Measurements from ENCODE around the gene PDK2.
"Not testable (repeated sequence)": the region's sequence is repeated elsewhere in the genome, so short reads cannot be mapped to it uniquely, and the experiment has no call there.

DNA sequence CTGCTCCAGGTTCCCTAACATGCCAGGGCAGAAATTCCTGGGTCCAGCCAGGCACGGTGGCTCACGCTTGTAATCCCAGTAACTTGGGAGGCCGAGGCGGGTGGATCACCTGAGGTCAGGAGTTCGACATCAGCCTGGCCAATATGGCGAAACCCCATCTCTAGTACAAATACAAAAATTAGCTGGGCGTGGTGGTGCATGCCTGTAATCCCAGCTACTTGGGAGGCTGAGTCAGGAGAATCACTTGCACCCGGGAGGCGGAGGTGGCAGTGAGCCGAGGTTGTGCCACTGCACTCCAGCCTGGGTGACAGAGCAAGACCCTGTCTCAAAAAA lies 33.5 kb upstream of the PDK2 start:
- TF ChIP-seq GLIS3, ZNF8, ESRRG (CRISPR knock-in tag; IDR thresholded peaks at IDR 0.05): not testable (repeated sequence)

All from SK-N-SH treated with all-trans-retinoic acid at 6 μM for 48 hours (cell line).